IPS-11a (cell line): ENCODE results near the gene LRP2BP.
"Not testable (repeated sequence)": the region's sequence is repeated elsewhere in the genome, so short reads cannot be mapped to it uniquely, and the experiment has no call there.

Experiments
- H3K4me3 ChIP-seq: one replicate; pipeline ENCODE4 v1.5.1; 2013; ENCODE audit warnings: low read depth, low read length, control low read depth

LRP2BP gene

GRCh38 chr4:185329879-185330510 lies 65.7 kb downstream of the LRP2BP start:
- not testable (repeated sequence) for H3K4me3 ChIP-seq

DNA sequence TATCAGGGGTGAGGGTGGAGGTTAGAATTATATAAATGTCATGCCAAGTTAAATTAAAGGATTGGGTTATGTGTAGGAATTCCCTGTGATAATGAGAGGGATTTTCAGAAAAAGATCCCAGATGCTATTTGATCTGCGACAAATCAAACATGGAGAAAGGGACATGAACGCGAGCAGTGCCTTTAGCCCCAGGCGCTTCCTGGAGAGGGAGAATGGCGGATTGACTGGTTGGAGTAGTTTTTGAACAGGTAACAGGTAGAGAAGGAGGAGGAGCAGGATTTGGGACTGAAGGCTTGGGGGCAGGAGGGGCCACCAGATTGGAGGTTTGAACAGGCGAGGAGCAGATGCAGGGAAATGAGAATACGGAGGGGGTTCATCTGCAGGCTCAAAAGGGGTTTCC lies 67.1 kb downstream of the LRP2BP start:
- H3K4me3 ChIP-seq = no peak overlapping the region

GRCh38 chr4:185325721-185326120 lies 70.0 kb downstream of the LRP2BP start:
- H3K4me3 ChIP-seq = not testable (repeated sequence)

- H3K4me3 ChIP-seq = not testable (repeated sequence)
Measured at GRCh38 chr4:185324361-185324760, 71.4 kb downstream of the LRP2BP start.

- no peak overlapping the region for H3K4me3 ChIP-seq
Measured at GRCh38 chr4:185323606-185324005, 72.1 kb downstream of the LRP2BP start.

- no peak overlapping the region for H3K4me3 ChIP-seq
Measured at GRCh38 chr4:185322803-185323202, 72.9 kb downstream of the LRP2BP start.

- no peak overlapping the region for H3K4me3 ChIP-seq
Measured at GRCh38 chr4:185318679-185319078, 77.0 kb downstream of the LRP2BP start.

DNA sequence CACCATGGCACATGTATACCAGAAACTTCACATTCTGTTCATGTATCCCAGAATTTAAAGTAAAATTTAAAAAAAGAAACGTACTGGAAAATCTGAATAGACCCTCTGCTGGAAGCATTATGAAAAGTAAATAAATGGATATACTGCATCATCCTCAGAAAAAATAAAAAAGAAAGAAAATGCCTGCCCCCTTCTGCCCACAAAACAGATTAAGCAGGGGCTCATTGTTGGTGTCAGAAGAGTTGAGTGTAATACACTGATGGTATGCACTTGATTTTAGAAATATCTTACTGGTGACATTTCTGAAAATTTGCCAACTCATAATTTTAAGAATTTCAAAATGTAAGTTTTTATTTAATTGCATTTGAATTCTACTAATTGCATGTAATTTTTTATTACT lies 77.8 kb downstream of the LRP2BP start:
- no peak overlapping the region for H3K4me3 ChIP-seq

DNA sequence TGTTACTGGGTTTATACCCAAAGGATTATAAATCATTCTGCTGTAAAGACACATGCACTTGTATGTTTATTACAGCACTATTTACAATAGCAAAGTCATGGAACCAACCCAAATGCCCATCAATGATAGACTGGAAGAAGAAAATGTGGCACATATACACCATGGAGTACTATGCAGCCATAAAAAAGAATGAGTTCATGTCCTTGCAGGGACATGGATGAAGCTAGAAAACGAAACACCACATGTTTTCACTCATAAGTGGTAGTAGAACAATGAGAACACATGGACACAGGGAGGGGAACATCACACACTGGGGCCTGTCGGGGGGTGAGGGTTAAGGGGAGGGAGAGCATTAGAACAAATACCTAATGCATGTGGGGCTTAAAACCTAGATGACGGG lies 78.3 kb downstream of the LRP2BP start:
- not testable (repeated sequence) for H3K4me3 ChIP-seq
